ENCODE results near the gene TM4SF4.

- TF ChIP-seq CTCF (IDR thresholded peaks at IDR 0.05), result no peak
- no peak for TF ChIP-seq POLR2A (IDR thresholded peaks at IDR 0.05)
Measured at GRCh38 chr3:149547954-149548668, 73.6 kb downstream of the TM4SF4 start.

All from esophagus squamous epithelium (tissue), 4 donors.